Tibial nerve (tissue), 4 donors: ENCODE data around the gene CHN1. TPM values are rescaled to one million over a fixed set of nuclear protein-coding genes. Genes with fewer than 3 reads are reported as not detected.
A peak's percentile ranks its signal among the peaks of the same experiment; 100 is the strongest.

Source experiments
- DNase-seq, 2 donors: peaks; one replicate each; pipeline ENCODE4 v3.0.0-alpha.2; 2019; ENCODE audit warnings: low spot score in 2 of 2
- H3K27ac ChIP-seq, 4 donors: fragments of 200-600 bp; sonication (generic) in 3 of 4; one replicate each; pipeline ENCODE4 v1.5.1; 2017 to 2019; ENCODE audit warnings: mild to moderate bottlenecking in 1 of 4
- H3K27me3 ChIP-seq, 2 donors: fragments of 200-600 bp; sonication (generic) in 1 of 2; one replicate each; pipeline versions ENCODE4 v1.5.1 to v1.6.0; 2017 to 2019
- H3K36me3 ChIP-seq, 3 donors: fragments of 200-600 bp; sonication (generic); one replicate each; pipeline ENCODE4 v1.5.1; 2018 to 2019
- H3K4me1 ChIP-seq, 4 donors: fragments of 200-600 bp; sonication (generic) in 3 of 4; one replicate each; pipeline ENCODE4 v1.5.1; 2017 to 2019
- H3K4me3 ChIP-seq, 4 donors: fragments of 200-600 bp; sonication (generic) in 3 of 4; one replicate each; pipeline ENCODE4 v1.5.1; 2017 to 2019; ENCODE audit warnings: mild to moderate bottlenecking in 1 of 4, moderate library complexity in 1 of 4
- H3K9me3 ChIP-seq, 4 donors: fragments of 200-600 bp; sonication (generic) in 3 of 4; one replicate each; pipeline ENCODE4 v1.5.1; 2017 to 2019
- EP300 ChIP-seq, 2 donors: sonication (generic); formaldehyde crosslinking; IDR thresholded peaks; one replicate each; pipeline ENCODE4 v1.6.1; 2017; ENCODE audit warnings: antibody characterized with exemption in 2 of 2, mild to moderate bottlenecking in 1 of 2
- POLR2A ChIP-seq, 2 donors: fragments of 450-650 bp; IDR thresholded peaks; one replicate each; pipeline ENCODE4 v1.6.1; 2017; ENCODE audit warnings: antibody characterized with exemption in 2 of 2, mild to moderate bottlenecking in 2 of 2, moderate library complexity in 2 of 2
- WGBS, 2 donors: methylation state at CpG; one replicate each; pipeline ENCODE4 v1.1.5; 2018; 5-methylcytosine and 5-hydroxymethylcytosine counted together
- total RNA-seq, 4 donors: library from RNA; depleted of rRNA; stranded (reverse); fragments of >200 nt; gene quantifications; one replicate each; pipeline ENCODE4 v1.1.0, GENCODE V29; 2016
- TF ChIP-seq, protein P1 (sequence below), 5 experiments: fragments of 200-600 bp in 3 of 5; fragments of 450-650 bp in 2 of 5; sonication (generic) in 3 of 5; IDR thresholded peaks; one replicate each; pipeline ENCODE4 v1.5.1; 2016 to 2019; ENCODE audit warnings: antibody characterized with exemption in 5 of 5, mild to moderate bottlenecking in 3 of 5, moderate library complexity in 2 of 5

CHN1 gene
- total RNA-seq, 4 donors from 2014 or later = 17.3 to 27.2 (median 23.8) TPM

DNA sequence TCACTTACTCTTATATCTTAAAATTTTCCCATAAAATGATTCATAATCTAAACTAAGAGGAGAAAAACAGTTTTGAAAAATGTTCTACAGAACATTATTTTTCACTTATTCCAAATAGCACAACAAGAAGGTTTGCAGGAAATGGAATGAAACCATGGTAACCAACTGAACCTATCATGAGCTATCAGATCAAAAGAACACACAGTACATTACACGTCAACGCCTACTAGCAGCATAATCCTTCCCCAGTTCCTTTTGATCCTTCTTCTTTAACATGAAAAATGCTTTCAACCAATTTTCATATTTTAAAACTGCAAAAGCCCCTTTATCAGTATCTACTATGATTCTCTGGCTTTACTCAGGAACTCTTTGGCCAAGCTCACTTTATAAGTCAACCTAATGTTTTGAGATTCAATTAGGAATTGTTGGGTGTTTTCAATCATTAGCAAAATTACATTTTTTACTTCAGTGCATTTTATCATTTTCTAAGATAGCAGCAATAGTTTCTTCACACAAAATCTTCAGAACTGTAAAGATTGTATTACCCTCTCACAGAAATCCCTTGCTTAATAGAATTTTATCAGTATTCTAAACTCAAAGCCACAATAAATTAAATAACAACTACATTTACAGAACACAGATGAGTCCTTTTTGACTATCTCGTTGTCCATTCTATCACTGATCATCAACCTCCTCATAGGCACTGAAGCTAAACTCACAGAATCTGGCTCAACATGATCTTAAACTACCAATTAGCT is 102.5 kb downstream of the CHN1 start:
- H3K4me3 ChIP-seq = no peak overlapping the region
- H3K36me3 ChIP-seq = no peaks in the 10 kb centered on the region
- H3K27ac ChIP-seq = no peak overlapping the region
- H3K9me3 ChIP-seq = no peaks in the 10 kb centered on the region
- TF ChIP-seq EP300 (IDR thresholded peaks at IDR 0.05) = no peak
- TF ChIP-seq POLR2A (IDR thresholded peaks at IDR 0.05) = no peak
- TF ChIP-seq, protein P1, sequence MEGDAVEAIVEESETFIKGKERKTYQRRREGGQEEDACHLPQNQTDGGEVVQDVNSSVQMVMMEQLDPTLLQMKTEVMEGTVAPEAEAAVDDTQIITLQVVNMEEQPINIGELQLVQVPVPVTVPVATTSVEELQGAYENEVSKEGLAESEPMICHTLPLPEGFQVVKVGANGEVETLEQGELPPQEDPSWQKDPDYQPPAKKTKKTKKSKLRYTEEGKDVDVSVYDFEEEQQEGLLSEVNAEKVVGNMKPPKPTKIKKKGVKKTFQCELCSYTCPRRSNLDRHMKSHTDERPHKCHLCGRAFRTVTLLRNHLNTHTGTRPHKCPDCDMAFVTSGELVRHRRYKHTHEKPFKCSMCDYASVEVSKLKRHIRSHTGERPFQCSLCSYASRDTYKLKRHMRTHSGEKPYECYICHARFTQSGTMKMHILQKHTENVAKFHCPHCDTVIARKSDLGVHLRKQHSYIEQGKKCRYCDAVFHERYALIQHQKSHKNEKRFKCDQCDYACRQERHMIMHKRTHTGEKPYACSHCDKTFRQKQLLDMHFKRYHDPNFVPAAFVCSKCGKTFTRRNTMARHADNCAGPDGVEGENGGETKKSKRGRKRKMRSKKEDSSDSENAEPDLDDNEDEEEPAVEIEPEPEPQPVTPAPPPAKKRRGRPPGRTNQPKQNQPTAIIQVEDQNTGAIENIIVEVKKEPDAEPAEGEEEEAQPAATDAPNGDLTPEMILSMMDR (IDR thresholded peaks at IDR 0.05) = no peak
- H3K27me3 ChIP-seq = no peaks in the 10 kb centered on the region
- peaks cover 0 to 14% (median 0%) of the 10 kb centered on the region in 4 donors for H3K4me1 ChIP-seq
- DNase-seq = no peak
- 69 to 74% methylated on average over 3 of the region's 3 CpGs for WGBS, 2 donors

DNA sequence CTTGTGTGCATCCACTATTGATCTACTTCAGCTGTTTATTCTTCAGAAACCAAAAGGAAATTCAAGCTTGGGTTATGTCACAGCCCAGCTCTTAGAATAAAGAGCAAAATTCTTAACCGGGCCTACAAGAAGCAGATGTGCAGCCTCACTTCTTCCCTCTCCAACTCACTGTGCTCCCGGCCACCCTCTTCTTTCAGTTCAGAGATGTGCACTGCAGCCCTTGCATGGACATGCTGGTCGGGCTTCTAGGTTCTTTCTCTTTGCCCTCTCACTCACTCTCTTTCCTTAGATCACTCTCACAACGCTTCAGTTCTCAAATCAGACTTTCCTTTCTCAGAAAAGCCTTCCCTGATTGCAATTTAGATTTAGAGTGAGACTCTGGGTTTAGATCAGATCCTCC is 104.1 kb downstream of the CHN1 start:
- Histone ChIP-seq H3K36me3 (no peaks in the 10 kb centered on the region), H3K27ac (peak overlapping the region in 1 of 4 donors; percentile 25), H3K27me3 (no peaks in the 10 kb centered on the region), H3K4me1 (peaks cover 0 to 14% (median 0%) of the 10 kb centered on the region in 4 donors), H3K9me3 (no peaks in the 10 kb centered on the region), H3K4me3 (no peak overlapping the region)
- WGBS, 2 donors = 42 to 45% methylated on average over 4 of the region's 4 CpGs
- TF ChIP-seq, protein P1 (IDR thresholded peaks at IDR 0.05) = no peak
- no peak for TF ChIP-seq POLR2A (IDR thresholded peaks at IDR 0.05)
- no peak for TF ChIP-seq EP300 (IDR thresholded peaks at IDR 0.05)
- no peak for DNase-seq

DNA sequence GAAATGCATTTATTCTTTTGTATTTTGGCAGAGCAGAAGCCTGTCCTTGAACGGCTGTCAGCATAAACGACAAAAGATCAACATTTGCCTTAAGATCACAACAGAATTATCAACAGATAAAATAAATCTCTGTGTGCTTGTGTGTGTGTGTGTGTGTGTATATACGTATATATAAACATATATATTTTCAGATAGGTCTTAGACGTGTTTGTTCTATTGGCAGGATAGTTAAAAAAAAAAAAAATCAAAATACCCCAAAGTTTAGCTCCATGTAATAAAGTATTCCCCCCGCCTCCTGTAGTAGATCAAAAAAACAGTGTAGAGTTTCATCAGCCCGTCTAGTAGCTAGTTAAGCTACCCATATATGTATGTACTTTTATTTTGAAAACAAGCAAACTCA is 107.9 kb downstream of the CHN1 start:
- no peak overlapping the region for H3K27ac ChIP-seq
- H3K4me1 ChIP-seq = peaks cover 0 to 14% (median 0%) of the 10 kb centered on the region in 4 donors
- no peaks in the 10 kb centered on the region for H3K27me3 ChIP-seq
- DNase-seq = no peak
- no peaks in the 10 kb centered on the region for H3K9me3 ChIP-seq
- no peak overlapping the region for H3K4me3 ChIP-seq
- TF ChIP-seq, protein P1 (IDR thresholded peaks at IDR 0.05) = no peak
- TF ChIP-seq POLR2A (IDR thresholded peaks at IDR 0.05) (no peak), EP300 (IDR thresholded peaks at IDR 0.05) (no peak)
- WGBS, 2 donors = 60 to 62% methylated on average over 6 of the region's 6 CpGs
- no peaks in the 10 kb centered on the region for H3K36me3 ChIP-seq

DNA sequence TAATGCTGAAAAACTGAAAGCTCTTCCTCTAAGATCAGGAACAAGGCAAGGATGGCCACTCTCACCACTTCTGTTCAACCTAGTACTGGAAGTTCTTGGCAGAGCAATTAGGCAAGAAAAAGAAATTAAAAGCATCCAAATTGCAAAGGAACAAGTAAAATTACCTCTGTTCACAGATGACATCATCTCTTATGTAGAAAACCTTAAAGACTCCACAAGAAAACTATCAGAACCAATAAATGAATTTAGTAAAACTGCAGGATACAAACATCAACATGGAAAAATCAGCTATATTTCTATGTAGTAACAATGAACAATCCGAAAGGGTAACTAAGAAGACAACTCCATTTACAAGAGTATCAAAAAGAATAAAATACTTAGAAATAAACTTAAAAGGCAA is 112.2 kb downstream of the CHN1 start:
- TF ChIP-seq EP300 (IDR thresholded peaks at IDR 0.05) (no peak), POLR2A (IDR thresholded peaks at IDR 0.05) (no peak)
- TF ChIP-seq, protein P1 (IDR thresholded peaks at IDR 0.05) = no peak
- Histone ChIP-seq H3K27me3 (no peaks in the 10 kb centered on the region), H3K36me3 (peaks cover 0 to 7% (median 0%) of the 10 kb centered on the region in 3 donors), H3K4me3 (no peak overlapping the region), H3K27ac (no peak overlapping the region), H3K9me3 (no peaks in the 10 kb centered on the region), H3K4me1 (no peaks in the 10 kb centered on the region)
- DNase-seq = no peak
- WGBS, 2 donors = 92 to 93% methylated on average over 1 of the region's 1 CpG

DNA sequence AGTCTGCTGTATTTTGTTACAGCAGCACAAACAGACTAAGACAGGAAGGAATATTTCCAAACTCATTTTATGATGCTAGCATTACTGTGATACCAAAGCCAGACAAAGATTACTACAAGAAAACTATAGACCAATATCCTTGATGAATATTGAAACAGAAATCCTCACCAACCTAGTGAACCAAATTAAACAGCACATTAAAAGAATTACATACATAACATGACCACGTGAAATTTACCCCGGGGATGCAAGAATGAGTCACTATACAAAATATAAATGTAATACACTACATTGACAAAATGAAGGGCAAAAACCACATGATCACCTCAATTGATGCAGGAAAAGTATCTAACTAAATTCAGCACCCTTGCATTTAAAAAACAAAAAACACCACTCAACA is 112.6 kb downstream of the CHN1 start:
- H3K27ac ChIP-seq = no peak overlapping the region
- H3K36me3 ChIP-seq = peaks cover 0 to 7% (median 0%) of the 10 kb centered on the region in 3 donors
- WGBS, 2 donors = 92 to 95% methylated on average over 2 of the region's 2 CpGs
- no peak overlapping the region for H3K4me3 ChIP-seq
- TF ChIP-seq EP300 (IDR thresholded peaks at IDR 0.05) (no peak), POLR2A (IDR thresholded peaks at IDR 0.05) (no peak)
- TF ChIP-seq, protein P1 (IDR thresholded peaks at IDR 0.05) = no peak
- no peaks in the 10 kb centered on the region for H3K27me3 ChIP-seq
- H3K9me3 ChIP-seq = no peaks in the 10 kb centered on the region
- H3K4me1 ChIP-seq = no peaks in the 10 kb centered on the region
- no peak for DNase-seq
